NCI-H69 (cell line): ENCODE measurements around the gene LMF1.
"Not testable (repeated sequence)": the region's sequence is repeated elsewhere in the genome, so short reads cannot be mapped to it uniquely, and the experiment has no call there.

ENCODE experiments used
- DNase-seq: peaks from one replicate; lab custom pipeline; 2025; lab: John Stamatoyannopoulos, UW

The LMF1 gene

DNA sequence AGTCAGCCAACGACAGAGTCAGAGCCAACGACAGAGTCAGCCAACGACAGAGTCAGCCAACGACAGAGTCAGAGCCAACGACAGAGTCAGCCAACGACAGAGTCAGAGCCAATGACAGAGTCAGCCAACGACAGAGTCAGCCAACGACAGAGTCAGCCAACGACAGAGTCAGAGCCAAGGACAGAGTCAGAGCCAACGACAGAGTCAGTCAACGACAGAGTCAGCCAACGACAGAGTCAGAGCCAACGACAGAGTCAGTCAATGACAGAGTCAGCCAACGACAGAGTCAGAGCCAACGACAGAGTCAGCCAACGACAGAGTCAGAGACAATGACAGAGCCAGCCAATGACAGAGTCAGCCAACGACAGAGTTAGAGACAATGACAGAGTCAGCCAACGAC lies 22.0 kb downstream of the LMF1 start:
- not testable (repeated sequence) for DNase-seq

DNA sequence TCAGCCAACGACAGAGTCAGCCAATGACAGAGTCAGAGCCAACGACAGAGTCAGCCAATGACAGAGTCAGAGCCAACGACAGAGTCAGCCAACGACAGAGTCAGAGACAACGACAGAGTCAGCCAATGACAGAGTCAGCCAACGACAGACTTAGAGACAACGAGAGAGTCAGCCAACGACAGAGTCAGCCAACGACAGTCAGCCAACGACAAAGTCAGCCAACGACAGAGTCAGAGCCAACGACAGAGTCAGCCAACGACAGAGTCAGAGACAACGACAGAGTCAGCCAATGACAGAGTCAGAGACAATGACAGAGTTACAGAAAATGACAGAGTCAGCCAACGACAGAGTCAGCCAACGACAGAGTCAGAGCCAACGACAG lies 22.9 kb downstream of the LMF1 start:
- DNase-seq: not testable (repeated sequence)

- no peak for DNase-seq
Measured at GRCh38 chr16:947255-947921, 23.4 kb downstream of the LMF1 start.

GRCh38 chr16:946048-946395 lies 24.8 kb downstream of the LMF1 start:
- no peak for DNase-seq

GRCh38 chr16:945271-946047 lies 25.3 kb downstream of the LMF1 start:
- DNase-seq: no peak

GRCh38 chr16:943971-944370 lies 26.8 kb downstream of the LMF1 start:
- no peak for DNase-seq

DNA sequence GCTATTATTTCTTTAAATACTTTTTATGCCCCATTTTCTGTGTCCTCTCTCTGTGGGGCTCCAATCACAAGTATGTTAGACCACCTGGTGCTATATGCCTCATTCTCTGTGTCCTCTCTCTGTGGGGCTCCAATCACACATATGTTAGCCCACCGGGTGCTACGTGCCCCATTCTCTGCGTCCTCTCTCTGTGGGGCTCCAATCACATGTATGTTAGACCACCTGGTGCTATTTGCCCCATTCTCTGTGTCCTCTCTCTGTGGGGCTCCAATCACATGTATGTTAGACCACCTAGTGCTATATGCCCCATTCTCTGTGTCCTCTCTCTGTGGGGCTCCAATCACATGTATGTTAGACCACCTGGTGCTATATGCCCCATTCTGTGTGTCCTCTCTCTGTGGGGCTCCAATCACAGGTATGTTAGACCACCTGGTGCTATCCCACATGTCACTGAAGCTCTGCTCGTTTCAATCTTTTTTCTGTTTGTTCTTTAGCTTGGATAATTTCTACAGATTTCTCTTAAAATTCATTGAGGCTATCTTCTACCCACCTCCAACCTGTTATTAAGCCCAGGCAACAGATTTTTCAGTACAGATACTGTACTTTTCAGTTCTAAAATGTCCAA lies 28.2 kb downstream of the LMF1 start:
- no peak for DNase-seq

GRCh38 chr16:939941-940340 lies 30.8 kb downstream of the LMF1 start:
- no peak for DNase-seq

GRCh38 chr16:939311-939710 lies 31.5 kb downstream of the LMF1 start:
- no peak for DNase-seq

DNA sequence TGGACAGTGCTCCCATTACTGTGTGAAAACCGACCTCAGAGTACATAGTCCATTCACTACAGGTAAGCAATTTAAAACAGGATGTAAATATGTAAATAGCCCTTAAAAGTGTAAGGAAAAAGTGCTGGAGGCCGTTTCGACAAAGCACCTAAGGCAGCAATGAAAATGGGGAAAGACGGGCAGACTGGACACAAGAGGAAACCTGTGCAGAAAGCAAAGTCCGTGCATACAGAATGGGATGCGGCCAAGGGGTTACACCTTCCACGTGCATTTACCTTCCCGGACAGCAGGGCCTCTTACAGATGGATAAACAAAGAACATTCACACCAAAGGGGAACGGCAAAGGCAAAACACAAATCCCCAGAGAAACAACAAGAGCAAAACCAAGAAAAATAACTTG lies 32.0 kb downstream of the LMF1 start:
- no peak for DNase-seq

- DNase-seq: no peak
Measured at GRCh38 chr16:938136-938535, 32.6 kb downstream of the LMF1 start.

DNA sequence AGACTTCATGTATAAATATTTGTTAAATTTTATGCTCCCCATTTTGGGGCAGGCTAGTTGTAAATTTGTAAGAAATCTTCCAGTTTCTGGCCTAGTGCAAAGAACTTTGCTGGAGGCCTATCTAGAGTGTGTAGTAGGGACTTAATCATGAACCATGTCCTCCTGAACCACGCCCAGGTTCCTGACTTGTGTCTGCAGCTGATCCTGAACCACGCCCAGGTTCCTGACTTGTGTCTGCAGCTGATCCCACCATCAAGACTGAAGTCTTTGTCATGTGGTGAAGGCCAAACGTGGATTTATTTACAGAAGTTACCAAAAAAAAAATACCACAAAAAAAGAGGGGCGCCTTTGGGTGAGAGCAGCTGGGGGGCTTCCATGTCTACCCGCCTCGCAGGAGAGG lies 33.1 kb downstream of the LMF1 start:
- DNase-seq: no peak

DNA sequence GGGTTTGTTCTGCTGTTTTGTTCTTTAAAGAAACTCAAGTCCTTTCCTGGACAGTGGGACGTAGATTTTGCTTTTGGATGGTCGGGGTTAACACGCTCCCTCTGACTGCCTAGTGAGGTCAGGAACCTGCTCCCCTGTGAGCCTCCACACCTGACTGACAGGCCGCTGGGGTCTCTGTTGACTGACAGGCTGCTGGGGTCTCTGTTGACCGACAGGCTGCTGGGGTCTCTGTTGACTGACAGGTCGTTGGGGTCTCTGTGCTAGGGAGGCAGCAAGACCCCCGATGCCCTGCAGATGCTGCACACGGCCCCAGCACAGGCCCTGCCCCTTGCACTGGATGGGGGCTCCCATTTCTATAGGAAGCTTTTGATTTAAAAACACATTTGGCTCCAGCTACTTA lies 33.5 kb downstream of the LMF1 start:
- DNase-seq: no peak

DNA sequence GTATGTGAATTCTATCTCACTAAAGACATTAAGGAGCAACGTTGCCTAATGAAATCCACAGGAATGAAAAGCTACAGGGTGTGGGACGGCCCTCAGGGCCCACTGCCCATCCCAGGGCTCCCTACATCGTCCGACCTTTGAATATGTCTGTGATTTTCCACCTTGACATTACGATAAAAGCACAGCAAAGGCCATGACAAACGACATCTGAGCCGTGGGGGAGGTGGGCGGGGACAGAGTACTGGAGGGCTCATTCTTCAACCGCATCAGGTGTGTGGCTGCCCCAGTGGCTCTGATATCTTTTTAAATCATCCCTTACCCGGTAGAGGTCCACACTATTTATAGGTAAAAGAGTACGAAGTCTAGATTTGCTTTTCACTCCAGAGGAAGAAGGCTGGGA lies 35.1 kb downstream of the LMF1 start:
- no peak for DNase-seq

DNA sequence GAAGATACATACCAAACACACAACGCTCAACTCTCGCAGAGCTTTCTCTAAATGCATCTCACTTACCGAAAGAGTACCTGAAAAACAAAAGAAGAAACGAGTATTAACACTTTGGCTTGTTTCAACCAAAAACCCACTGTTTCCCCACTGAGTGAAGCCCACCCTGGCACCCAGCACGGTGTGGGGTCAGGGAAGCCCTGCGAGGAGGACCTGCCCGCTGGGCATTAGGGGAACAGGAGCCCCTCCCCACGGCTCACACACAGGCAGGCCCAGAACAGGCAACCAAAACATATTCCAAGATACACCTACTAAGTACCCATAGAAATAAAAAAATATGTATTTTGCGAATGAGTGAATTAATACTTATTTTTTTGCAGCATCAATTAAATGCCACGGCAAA lies 36.6 kb downstream of the LMF1 start:
- no peak for DNase-seq

- DNase-seq: no peak
Measured at GRCh38 chr16:933581-933980, 37.2 kb downstream of the LMF1 start.

DNA sequence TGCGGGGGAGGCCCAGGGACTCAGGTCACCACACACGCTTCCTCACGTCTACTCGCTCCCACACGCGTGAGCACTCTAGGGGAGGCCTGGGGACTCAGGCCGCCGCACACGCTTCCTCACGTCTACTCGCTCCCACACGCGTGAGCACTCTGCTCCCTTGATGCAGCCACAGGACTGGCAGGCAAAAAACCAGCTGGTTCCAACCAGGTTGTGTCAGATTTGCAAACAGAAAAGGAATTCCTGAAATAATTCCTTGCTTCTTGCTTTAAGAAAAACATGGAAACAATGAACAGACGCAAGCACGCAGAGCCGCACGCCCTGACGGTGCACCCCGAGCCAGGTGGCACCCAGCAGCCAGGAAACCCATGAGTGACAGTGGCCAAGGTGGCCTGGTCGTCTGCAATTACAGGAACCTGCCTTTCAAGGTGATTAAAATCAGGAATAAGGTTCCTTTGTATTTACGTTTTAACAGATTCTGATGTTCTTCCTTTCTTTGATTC lies 37.9 kb downstream of the LMF1 start:
- DNase-seq: no peak

DNA sequence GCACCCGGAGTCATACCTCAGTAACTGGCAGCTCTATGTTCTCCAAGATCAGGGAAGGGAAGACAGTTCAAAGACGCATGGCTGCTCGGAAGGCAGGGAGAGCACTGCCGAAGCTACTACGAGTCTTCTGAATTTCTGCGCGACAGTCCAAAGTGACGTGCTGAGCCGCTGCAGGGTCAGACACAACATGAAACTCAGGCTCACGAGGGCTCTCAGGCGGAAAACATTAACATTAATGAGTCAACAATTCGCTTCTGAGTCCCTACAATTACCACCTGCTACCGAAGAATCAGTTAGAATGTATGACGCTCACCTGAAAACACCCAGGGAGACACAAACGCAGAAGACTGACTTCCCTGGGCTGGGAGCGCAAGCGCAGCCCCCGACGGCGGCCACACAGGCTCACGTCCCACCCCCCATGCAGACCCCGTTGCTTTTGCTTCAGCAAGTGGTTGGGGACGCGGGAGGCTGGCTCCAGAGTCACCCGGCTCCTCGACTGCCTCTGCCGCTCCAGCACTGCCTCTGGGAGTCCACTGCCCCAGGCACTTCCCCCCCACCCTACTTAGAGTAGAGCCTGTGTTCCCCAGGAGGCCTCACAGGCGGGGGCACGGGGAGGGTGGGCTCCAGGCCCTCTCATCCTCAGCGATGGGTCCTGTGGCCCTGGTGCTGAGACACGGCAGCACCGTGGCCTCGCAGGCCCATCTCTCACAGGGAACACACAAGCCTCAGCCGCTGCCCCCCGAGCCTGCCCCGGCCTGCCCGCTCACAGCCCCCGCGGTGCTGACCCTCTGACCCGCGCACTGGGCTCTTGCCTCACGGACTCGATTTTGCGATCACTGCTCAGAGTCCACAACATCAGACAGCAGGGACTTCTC lies 38.9 kb downstream of the LMF1 start:
- peak; percentile 90 for DNase-seq

GRCh38 chr16:931171-931570 lies 39.6 kb downstream of the LMF1 start:
- no peak for DNase-seq

DNA sequence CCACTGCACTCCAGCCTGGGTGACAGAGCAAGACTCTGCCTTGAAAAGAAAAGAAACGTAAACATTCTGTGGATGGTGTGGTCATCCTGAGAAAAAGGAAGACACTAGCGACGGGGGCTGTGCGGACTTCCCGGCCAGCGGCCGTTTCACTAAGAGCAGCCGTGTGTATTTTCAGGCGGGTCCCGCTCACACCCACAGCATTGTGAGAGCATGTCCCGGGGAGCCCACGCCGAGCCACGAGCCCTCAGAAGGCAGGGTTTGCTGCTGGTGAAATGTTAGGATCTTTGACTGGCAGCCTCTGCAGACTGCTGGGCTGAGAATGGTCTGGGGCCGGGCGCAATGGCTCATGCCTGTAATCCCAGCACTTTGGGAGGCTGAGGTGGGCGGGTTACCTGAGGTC lies 40.3 kb downstream of the LMF1 start:
- DNase-seq: no peak

GRCh38 chr16:930076-930475 lies 40.7 kb downstream of the LMF1 start:
- DNase-seq: no peak
